K562 (cell line): ENCODE results near the gene ZMYM4. TPM values are rescaled to one million over a fixed set of nuclear protein-coding genes. Genes with fewer than 3 reads are reported as not detected.

Experiments
- ADNP ChIP-seq: fragments of 200-800 bp; sonication (Bioruptor generic); IDR thresholded peaks from 2 replicates; pipeline ENCODE4 v1.6.1; 2016; ENCODE audit warnings: missing genetic modification characterization, missing compliant biosample characterization
- COPS2 ChIP-seq: fragments of 450-650 bp; conservative IDR thresholded peaks from 2 replicates; pipeline ENCODE4 v1.6.1; 2016; ENCODE audit warnings: mild to moderate bottlenecking, moderate library complexity
- ELF4 ChIP-seq: fragments of 450-650 bp; formaldehyde crosslinking; IDR thresholded peaks from 2 replicates; pipeline ENCODE4 v1.4.0; 2022; ENCODE audit warnings: missing genetic modification characterization
- HEY1 ChIP-seq: fragments of 250-450 bp; sonication (Bioruptor Pico); IDR thresholded peaks from 2 replicates; pipeline ENCODE4 v1.5.0; 2020; ENCODE audit warnings: mild to moderate bottlenecking, moderate library complexity, borderline replicate concordance
- HNRNPL ChIP-seq: fragments of 200-400 bp; formaldehyde crosslinking; IDR thresholded peaks from 2 replicates; pipeline ENCODE4 v1.6.1; 2017; ENCODE audit warnings: low read depth, mild to moderate bottlenecking, low read length
- ILF3 ChIP-seq: fragments of 450-650 bp; IDR thresholded peaks from 2 replicates; pipeline ENCODE4 v1.6.1; 2018; ENCODE audit warnings: antibody characterized with exemption, mild to moderate bottlenecking, moderate library complexity, borderline replicate concordance
- MAFG ChIP-seq: fragments of 450-650 bp; conservative IDR thresholded peaks from 2 replicates; pipeline ENCODE4 v1.6.1; 2016; ENCODE audit warnings: missing genetic modification characterization, missing compliant biosample characterization
- RAD21 ChIP-seq, 2 experiments: fragments of 250-450 bp in 1 of 2; fragments of 450-650 bp in 1 of 2; sonication (Bioruptor Pico) in 1 of 2; formaldehyde crosslinking in 1 of 2; IDR thresholded peaks in 1 of 2; conservative IDR thresholded peaks in 1 of 2; 2 replicates each; pipeline versions ENCODE4 v1.4.0 to v1.8.0; 2020 to 2022; ENCODE audit warnings: mild to moderate bottlenecking in 2 of 2, moderate library complexity in 1 of 2
- TCFL5 ChIP-seq: fragments of 250-450 bp; sonication (Bioruptor Pico); conservative IDR thresholded peaks from 2 replicates; pipeline ENCODE4 v1.6.1; 2021; ENCODE audit warnings: mild to moderate bottlenecking, moderate library complexity, matching md5 sums
- TRIM24 ChIP-seq, 2 experiments: fragments of 450-650 bp; IDR thresholded peaks; 2 replicates each; pipeline ENCODE4 v1.6.1; 2016
- TRIM28 ChIP-seq: fragments of 450-650 bp; IDR thresholded peaks from 2 replicates; pipeline ENCODE4 v1.6.1; 2017
- ZBTB8A ChIP-seq: fragments of 450-650 bp; IDR thresholded peaks from 2 replicates; pipeline ENCODE4 v1.6.1; 2018; ENCODE audit warnings: mild to moderate bottlenecking, moderate library complexity; ENCODE audit not compliant: partially characterized antibody
- ZFP1 ChIP-seq: fragments of 450-650 bp; formaldehyde crosslinking; IDR thresholded peaks from 2 replicates; pipeline ENCODE4 v1.4.0; 2020; ENCODE audit warnings: mild to moderate bottlenecking, mixed read lengths
- ZNF253 ChIP-seq: fragments of 250-450 bp; sonication (Bioruptor Pico); conservative IDR thresholded peaks from 2 replicates; pipeline ENCODE4 v1.6.1; 2021; ENCODE audit warnings: mild to moderate bottlenecking
- ZNF766 ChIP-seq: fragments of 200-800 bp; sonication (Bioruptor generic); conservative IDR thresholded peaks from 2 replicates; pipeline ENCODE4 v1.6.1; 2016; ENCODE audit warnings: missing genetic modification characterization, missing compliant biosample characterization
- polyA plus RNA-seq, 8 experiments: library from polyadenylated mRNA; depleted of rRNA in 4 of 8; stranded (reverse) in 5 of 8; unstranded in 3 of 8; fragments of >200 nt; fragmentation: Nextera tagmentation in 2 of 8; fragmentation: Illumina TruSeq in 1 of 8; extraction: Ambion mirVana in 2 of 8; extraction: Trizol in 1 of 8; gene quantifications; 2 replicates each; pipeline versions ENCODE4 v1.2.1 to v1.2.3, GENCODE V29; 2011 to 2014; ENCODE audit warnings: inconsistent platforms in 1 of 8, missing spikeins in 1 of 8
- total RNA-seq, 7 experiments: library from RNA; depleted of rRNA in 6 of 7; stranded (reverse); fragments of >200 nt in 6 of 7; fragmentation: Illumina TruSeq in 2 of 7; extraction: Trizol in 2 of 7; gene quantifications; 2 replicates each; pipeline versions ENCODE4 v1.2.1 to v1.2.3, GENCODE V29; 2011 to 2021; ENCODE audit warnings: low replicate concordance in 1 of 7
- TF ChIP-seq, protein P1 (sequence below), 2 experiments: fragments of 450-650 bp in 1 of 2; IDR thresholded peaks; 2 replicates each; pipeline ENCODE4 v1.6.1; 2011 to 2017; ENCODE audit warnings: low read depth in 2 of 2, antibody characterized with exemption in 1 of 2, borderline replicate concordance in 1 of 2, low read length in 1 of 2, mild to moderate bottlenecking in 1 of 2, mixed read lengths in 1 of 2; ENCODE audit not compliant: control insufficient read depth in 1 of 2
- TF ChIP-seq, protein P2 (sequence below), 2 experiments: fragments of 450-650 bp; conservative IDR thresholded peaks; 2 replicates each; pipeline ENCODE4 v1.6.1; 2017; ENCODE audit warnings: mild to moderate bottlenecking in 2 of 2, moderate library complexity in 2 of 2
- TF ChIP-seq, protein P3 (sequence below): sonication (generic); formaldehyde crosslinking; IDR thresholded peaks from 2 replicates; pipeline ENCODE4 v1.8.0; 2023; ENCODE audit warnings: mild to moderate bottlenecking, missing genetic modification reagents
- TF ChIP-seq, protein P4 (sequence below), 2 experiments: fragments of 450-650 bp in 1 of 2; sonication (generic) in 1 of 2; formaldehyde crosslinking in 1 of 2; IDR thresholded peaks in 1 of 2; conservative IDR thresholded peaks in 1 of 2; 2 replicates each; pipeline versions ENCODE4 v1.6.1 to v1.8.1; 2016 to 2023; ENCODE audit warnings: mild to moderate bottlenecking in 2 of 2, moderate library complexity in 2 of 2, inconsistent platforms in 1 of 2, missing genetic modification reagents in 1 of 2
- TF ChIP-seq, protein P5 (sequence below): fragments of 450-650 bp; formaldehyde crosslinking; conservative IDR thresholded peaks from 2 replicates; pipeline ENCODE4 v1.4.0; 2022; ENCODE audit warnings: mild to moderate bottlenecking, missing genetic modification characterization

Gene ZMYM4
- total and polyA plus RNA-seq, 9 of the 15 experiments (the other 6 are each of a cell fraction or from before 2014, with no cell fraction given) = 15.2 to 77.2 (median 63.3) TPM

DNA sequence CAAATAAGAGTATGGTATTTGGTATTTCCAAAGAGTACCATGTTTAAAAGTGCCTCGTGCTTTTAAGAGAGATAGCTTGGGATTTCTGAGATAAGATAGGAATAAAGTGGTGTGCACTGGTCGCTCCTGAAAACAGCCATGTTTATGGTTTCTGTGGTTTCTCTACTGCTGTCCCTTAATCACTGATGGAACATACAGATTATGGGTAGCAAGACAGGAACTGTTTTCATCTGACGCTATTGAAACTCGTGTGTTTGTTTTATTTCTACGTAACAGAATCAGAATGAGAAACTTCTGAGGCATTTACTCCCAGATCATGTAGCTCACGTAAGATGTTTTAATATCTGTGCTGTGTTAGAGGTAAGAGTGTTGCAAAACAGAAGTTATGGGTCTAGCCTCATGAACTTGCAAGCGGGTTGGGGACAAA lies 162.7 kb downstream of the ZMYM4 start (continued):
- TF ChIP-seq RAD21 (CRISPR knock-in tag; conservative IDR thresholded peaks at IDR 0.05 in 1 of 2, IDR thresholded peaks at IDR 0.05 in 1 of 2) (0 out of 4 replicates have a peak, but pooled peaks of 1 of the 2 experiments have one; percentile 25), HNRNPL (no peak), ILF3 (no peak), TRIM24 (IDR thresholded peaks at IDR 0.05) (no peak), ELF4 (CRISPR knock-in tag) (no peak), ZBTB8A (no peak), TRIM28 (no peak), ZNF253 (no peak), TCFL5 (CRISPR knock-in tag) (no peak), ZNF766 (CRISPR knock-in tag) (peak; percentile 66; the same call in 1 of the 2 replicates), HEY1 (no peak), ZFP1 (CRISPR knock-in tag) (no peak), COPS2 (no peak), ADNP (no peak), MAFG (tag) (no peak)
- TF ChIP-seq, protein P1, sequence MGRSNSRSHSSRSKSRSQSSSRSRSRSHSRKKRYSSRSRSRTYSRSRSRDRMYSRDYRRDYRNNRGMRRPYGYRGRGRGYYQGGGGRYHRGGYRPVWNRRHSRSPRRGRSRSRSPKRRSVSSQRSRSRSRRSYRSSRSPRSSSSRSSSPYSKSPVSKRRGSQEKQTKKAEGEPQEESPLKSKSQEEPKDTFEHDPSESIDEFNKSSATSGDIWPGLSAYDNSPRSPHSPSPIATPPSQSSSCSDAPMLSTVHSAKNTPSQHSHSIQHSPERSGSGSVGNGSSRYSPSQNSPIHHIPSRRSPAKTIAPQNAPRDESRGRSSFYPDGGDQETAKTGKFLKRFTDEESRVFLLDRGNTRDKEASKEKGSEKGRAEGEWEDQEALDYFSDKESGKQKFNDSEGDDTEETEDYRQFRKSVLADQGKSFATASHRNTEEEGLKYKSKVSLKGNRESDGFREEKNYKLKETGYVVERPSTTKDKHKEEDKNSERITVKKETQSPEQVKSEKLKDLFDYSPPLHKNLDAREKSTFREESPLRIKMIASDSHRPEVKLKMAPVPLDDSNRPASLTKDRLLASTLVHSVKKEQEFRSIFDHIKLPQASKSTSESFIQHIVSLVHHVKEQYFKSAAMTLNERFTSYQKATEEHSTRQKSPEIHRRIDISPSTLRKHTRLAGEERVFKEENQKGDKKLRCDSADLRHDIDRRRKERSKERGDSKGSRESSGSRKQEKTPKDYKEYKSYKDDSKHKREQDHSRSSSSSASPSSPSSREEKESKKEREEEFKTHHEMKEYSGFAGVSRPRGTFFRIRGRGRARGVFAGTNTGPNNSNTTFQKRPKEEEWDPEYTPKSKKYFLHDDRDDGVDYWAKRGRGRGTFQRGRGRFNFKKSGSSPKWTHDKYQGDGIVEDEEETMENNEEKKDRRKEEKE (IDR thresholded peaks at IDR 0.05; ENCODE audit: borderline replicate concordance in 1 of 2, control insufficient read depth in 1 of 2, low read depth in 2 of 2, low read length in 1 of 2) = no peak
- TF ChIP-seq, protein P2, sequence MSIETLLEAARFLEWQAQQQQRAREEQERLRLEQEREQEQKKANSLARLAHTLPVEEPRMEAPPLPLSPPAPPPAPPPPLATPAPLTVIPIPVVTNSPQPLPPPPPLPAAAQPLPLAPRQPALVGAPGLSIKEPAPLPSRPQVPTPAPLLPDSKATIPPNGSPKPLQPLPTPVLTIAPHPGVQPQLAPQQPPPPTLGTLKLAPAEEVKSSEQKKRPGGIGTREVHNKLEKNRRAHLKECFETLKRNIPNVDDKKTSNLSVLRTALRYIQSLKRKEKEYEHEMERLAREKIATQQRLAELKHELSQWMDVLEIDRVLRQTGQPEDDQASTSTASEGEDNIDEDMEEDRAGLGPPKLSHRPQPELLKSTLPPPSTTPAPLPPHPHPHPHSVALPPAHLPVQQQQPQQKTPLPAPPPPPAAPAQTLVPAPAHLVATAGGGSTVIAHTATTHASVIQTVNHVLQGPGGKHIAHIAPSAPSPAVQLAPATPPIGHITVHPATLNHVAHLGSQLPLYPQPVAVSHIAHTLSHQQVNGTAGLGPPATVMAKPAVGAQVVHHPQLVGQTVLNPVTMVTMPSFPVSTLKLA (conservative IDR thresholded peaks at IDR 0.05) = no peak
- TF ChIP-seq, protein P3, sequence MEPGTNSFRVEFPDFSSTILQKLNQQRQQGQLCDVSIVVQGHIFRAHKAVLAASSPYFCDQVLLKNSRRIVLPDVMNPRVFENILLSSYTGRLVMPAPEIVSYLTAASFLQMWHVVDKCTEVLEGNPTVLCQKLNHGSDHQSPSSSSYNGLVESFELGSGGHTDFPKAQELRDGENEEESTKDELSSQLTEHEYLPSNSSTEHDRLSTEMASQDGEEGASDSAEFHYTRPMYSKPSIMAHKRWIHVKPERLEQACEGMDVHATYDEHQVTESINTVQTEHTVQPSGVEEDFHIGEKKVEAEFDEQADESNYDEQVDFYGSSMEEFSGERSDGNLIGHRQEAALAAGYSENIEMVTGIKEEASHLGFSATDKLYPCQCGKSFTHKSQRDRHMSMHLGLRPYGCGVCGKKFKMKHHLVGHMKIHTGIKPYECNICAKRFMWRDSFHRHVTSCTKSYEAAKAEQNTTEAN = no peak
- TF ChIP-seq, protein P4, sequence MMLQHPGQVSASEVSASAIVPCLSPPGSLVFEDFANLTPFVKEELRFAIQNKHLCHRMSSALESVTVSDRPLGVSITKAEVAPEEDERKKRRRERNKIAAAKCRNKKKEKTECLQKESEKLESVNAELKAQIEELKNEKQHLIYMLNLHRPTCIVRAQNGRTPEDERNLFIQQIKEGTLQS (IDR thresholded peaks at IDR 0.05) = no peak
- TF ChIP-seq, protein P4 (CRISPR knock-in tag; conservative IDR thresholded peaks at IDR 0.05) = no peak
- TF ChIP-seq, protein P5, sequence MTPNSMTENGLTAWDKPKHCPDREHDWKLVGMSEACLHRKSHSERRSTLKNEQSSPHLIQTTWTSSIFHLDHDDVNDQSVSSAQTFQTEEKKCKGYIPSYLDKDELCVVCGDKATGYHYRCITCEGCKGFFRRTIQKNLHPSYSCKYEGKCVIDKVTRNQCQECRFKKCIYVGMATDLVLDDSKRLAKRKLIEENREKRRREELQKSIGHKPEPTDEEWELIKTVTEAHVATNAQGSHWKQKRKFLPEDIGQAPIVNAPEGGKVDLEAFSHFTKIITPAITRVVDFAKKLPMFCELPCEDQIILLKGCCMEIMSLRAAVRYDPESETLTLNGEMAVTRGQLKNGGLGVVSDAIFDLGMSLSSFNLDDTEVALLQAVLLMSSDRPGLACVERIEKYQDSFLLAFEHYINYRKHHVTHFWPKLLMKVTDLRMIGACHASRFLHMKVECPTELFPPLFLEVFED (CRISPR knock-in tag) = no peak
